NCI-H146 (cell line): Measurements from ENCODE around the gene DNAJA3.
"Not testable (repeated sequence)": the region's sequence is repeated elsewhere in the genome, so short reads cannot be mapped to it uniquely, and the experiment has no call there.

ENCODE experiments used
- DNase-seq: peaks from one replicate; lab custom pipeline; 2025; lab: John Stamatoyannopoulos, UW

The DNAJA3 gene

DNA sequence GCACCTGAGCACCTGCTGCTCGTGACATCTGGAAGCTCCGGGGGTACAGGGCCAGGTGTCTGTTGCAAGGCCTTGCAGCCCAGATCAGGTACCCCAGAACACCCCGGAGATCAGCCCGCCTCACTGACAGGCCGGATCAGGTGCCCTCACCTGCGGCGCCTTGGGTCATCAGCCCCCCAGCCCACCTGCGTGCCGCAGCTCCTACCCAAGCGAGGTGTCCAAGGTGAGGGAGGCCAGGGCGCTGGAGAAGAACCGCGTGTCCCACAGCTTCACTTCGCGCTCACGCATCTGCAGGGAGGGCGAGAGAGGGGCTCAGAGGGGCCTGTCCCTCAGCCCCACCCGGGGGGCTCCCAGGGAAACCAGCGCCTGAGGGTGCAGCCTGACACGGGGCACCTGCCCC is 37.9 kb upstream of the DNAJA3 start:
- no peak for DNase-seq

DNA sequence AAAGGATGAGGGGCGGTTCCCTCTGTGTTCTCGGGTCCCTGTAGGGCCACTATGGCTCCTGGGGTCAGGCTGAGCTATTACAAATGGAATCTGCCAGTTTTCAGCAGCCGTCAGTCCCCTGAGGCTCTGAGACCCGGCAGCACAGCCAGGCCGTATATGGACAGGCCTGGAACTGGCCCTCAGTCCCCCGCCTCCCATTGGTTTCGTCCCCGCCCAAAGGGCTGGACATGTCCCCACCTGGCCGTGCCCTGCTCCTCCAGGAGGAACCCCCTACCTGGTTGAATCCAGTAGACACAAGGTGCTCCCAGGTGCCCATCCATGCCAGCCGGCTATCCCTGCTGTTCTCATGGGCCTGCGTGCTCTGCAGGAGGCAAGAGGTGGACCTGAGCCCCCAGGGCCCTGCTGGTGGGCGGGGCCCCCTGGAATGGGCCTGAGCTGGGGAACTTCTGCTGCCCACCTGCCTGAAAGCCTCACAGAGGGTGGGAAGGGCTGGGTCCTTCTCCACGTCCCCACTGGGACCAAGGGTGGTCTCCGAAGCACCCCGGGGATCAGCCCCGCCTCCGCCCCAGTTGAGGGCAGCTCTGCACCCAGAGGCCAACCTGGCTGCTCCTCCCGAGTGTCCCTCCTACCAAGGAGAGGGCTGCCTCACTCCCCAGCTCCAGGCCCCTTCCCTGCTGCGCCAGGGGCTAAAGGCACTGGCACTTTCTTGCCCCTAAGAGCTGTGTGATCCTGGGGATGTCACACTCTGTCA is 37.2 kb upstream of the DNAJA3 start:
- no peak for DNase-seq

GRCh38 chr16:4389051-4389955 is 36.4 kb upstream of the DNAJA3 start:
- DNase-seq, result no peak

- no peak for DNase-seq
These were observed 35.1 kb upstream of the DNAJA3 start for GRCh38 chr16:4390266-4391260.

- no peak for DNase-seq
These were observed 33.9 kb upstream of the DNAJA3 start for GRCh38 chr16:4391631-4392381.

GRCh38 chr16:4392382-4393239 is 33.1 kb upstream of the DNAJA3 start:
- DNase-seq, result no peak

GRCh38 chr16:4393240-4393600 is 32.4 kb upstream of the DNAJA3 start:
- no peak for DNase-seq

DNA sequence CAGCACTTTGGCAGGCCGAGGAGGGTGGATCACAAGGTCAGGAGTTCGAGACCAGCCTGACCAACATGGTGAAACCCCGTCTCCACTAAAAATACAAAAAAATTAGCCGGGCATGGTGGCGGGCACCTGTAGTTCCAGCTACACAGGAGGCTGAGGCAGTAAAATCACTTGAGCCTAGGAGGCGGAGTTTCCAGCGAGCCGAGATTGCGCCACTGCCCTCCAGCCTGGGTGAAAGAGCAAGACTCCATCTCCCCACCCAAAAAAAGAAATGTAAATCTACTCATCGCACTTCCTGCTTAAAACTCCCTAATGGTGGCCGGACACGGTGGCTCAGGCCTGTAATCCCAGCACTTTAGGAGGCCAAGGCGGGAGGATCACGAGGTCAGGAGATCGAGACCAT is 31.8 kb upstream of the DNAJA3 start:
- not testable (repeated sequence) for DNase-seq

DNA sequence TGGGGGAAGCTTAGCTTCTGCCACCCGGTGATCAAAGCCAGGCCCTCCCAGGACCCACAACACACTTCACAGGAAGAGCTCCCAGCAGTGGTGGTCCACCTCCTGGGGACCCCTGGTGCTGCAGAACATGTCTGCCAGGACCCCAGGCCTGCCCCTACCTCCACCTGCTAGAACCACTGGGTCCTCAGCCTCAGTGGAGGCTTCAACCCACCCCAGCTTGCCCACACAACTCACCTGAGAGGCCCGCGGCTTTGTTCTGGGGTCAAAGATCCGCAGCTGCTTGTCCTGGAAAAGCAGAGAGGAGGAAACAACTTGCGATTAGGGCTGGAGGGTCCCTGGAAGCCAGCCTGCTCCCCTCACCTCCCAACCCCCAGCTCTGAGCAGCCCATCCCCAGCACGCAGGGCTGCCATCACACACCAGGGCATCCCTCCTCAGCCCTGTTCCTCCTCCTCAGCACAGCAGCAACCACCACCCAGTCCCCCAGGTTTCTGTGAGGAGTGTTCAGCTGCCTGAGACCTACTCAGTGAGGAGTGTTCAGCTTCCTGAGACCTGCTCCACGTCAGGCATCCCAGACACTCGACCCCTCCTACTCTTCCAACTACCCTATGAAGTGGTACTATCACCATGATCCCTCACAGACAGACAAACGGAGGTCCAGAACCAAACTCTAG is 30.5 kb upstream of the DNAJA3 start:
- DNase-seq, result no peak

- DNase-seq, result no peak
These were observed 26.5 kb upstream of the DNAJA3 start for GRCh38 chr16:4399001-4399730.

DNA sequence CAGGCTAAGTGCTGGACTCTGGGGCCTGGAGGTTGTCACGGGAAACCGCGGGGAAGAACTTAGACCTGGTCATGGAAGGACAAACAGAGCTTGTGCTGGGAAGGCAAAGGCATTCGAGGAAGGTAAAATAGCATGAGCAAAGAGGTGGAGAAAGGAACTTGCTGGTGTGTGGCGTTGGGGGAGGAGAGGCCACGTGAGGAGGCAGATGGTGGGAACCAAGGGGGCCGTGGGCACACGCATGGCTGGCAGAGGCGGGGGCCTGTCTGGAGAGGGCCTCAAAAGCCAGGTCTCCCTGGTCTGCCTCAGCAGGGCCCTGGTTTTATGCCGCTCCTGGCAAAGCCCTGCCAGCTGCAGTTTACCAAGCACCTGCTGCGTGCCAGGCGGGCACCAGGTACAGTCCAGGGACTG is 24.6 kb upstream of the DNAJA3 start:
- no peak for DNase-seq

DNA sequence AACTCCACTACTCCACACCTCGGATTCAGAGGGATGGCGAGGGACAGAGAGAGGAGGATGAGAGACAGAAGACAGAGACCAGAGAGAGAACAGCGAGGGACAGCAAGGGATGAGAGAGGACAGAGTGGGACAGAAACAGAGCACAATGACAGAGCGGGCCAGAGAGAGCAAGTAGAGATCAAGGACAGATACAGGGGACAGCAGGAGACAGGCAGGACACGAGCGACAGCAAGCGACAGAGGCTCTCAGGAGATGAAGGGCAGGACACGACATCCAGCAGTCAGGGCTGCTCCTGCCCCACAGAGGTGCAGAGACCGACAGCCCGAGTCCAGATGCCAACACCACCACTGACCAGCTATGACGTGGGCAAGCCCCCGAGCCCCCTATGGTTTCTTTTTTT is 24.2 kb upstream of the DNAJA3 start:
- DNase-seq, result no peak

DNA sequence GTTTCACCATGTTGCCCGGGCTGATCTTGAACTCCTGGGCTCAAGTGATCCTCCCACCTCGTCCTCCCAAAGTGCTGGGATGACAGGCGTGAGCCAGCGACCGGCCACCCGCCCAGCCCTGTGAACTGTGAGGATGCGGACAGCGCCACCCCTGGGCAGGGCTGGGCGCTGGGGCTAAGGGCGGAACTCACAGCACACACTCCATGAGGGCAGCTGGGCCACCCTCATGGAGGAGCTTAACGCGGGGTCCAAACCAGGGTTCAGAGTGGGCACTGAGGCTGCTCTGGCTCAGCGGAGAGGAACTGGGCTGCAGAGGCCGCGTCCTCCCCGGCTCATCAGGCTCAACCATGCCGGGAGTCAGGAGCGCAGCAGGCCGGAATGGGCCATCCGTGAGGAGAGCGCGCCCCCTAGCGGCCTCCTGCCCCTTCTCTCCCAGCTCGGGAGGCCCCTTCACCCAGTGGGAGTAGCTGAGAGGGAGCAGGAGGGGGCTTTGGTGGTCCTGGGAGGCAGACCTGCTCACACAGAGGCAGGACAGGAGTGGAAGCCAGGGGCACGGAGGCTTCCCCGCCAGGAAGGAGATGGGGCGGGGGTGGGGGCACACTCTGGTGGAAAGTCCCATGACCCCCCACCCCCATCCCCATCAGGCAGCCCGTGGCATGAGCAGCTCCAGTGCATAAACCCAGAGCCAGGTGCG is 23.1 kb upstream of the DNAJA3 start:
- peak; percentile 55 for DNase-seq

DNA sequence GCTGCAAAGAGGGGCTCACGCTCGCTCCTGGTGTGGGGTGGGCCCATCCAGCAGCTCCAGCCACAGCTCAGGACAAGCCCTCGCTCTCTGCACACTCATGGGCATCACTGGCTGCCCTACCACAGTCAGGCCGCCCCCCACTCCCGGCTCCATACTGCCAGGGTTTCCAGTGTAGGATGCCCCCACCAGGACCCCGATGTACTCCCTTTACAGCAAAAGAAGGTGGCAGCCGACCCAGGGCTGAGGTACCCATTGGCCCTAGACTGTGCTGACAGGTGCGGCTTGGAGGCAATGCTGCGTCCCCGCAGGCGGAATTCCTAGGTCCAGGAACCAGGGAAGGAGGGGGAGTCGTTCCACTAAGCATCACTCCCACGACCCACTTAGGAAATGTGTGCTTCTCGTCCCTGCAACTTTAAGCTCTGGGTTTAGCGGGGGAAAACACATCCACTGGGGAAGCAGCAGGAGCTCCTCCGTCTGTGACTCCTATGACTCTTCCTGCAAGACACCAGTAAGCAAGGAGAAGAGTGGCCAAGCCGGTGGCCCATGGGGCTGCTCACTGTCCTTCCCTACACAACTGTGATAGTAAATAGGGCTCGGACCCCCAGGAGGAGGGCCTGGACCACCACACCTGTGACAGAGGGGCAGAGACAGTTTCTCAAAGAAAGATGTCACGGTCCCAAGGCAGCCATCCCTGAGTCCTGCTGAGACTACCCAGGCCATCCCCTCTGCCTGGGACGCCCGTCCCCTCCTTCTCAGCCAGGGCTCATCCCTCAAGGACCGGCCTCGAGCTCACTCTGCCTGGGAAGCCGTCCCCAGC is 22.3 kb upstream of the DNAJA3 start:
- no peak for DNase-seq

DNA sequence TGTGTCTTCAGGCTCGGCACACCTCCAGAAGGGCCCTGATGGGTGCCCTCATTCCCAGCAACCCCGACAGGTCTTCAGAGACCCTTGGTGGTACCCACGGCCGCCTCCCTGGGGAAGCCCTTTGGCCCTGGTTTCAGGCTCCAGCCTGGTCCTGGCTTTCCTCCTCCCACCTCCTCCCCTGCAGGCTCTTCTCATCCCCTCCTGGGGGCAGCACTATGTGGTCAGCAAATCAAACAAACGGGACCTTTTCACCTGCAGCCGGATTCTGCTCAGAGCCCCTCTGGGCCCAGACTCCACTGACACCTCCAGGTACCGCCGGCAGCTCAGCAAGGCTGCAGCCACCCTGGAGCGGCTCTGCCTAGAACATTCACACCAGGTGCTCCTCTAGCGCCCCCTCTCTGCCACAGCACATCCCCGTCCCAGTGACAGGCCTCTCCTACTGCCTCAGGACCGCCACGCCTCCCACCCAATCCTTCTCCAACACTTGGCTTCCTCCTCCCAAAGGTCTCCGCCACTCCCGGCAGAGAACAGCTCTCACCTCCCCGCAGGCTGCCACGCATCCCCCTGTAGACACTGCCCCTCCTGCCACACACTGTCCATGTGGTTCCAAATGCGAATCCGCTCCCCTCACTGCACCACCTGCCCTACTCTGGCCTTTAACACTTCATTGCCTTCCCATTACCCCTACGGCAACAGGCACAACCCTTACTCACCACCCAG is 21.3 kb upstream of the DNAJA3 start:
- DNase-seq, result no peak

GRCh38 chr16:4404967-4405696 is 20.5 kb upstream of the DNAJA3 start:
- no peak for DNase-seq
